Small intestine (tissue), 16 donors: Measurements from ENCODE around the gene KIFBP. TPM values are rescaled to one million over a fixed set of nuclear protein-coding genes. Genes with fewer than 3 reads are reported as not detected.
"Not testable (repeated sequence)": the region's sequence is repeated elsewhere in the genome, so short reads cannot be mapped to it uniquely, and the experiment has no call there.

Experiments
- DNase-seq, 2 donors: peaks; one replicate each; pipeline versions ENCODE4 v3.0.0 to v3.0.0-alpha.2; 2013
- FAIRE-seq: peaks from 2 replicates; lab custom pipeline; 2012; peaks lifted over from hg19 to GRCh38; lab: Jason Lieb, UNC
- H3K27ac ChIP-seq, 3 donors: one replicate each; pipeline ENCODE4 v1.5.1; 2013; ENCODE audit warnings: low read length in 2 of 3, mild to moderate bottlenecking in 2 of 3, control low read depth in 1 of 3, inconsistent platforms in 1 of 3, low read depth in 1 of 3, moderate library complexity in 1 of 3
- H3K27me3 ChIP-seq, 3 donors: one replicate each; pipeline ENCODE4 v1.6.1; 2013; ENCODE audit warnings: low read length in 3 of 3, inconsistent platforms in 1 of 3; ENCODE audit not compliant: control insufficient read depth in 3 of 3, insufficient read depth in 3 of 3
- H3K36me3 ChIP-seq, 3 donors: one replicate each; pipeline ENCODE4 v1.6.1; 2013; ENCODE audit warnings: low read length in 3 of 3, inconsistent platforms in 1 of 3, low read depth in 1 of 3, mild to moderate bottlenecking in 1 of 3, moderate library complexity in 1 of 3; ENCODE audit not compliant: control insufficient read depth in 3 of 3, insufficient read depth in 2 of 3
- H3K4me1 ChIP-seq, 3 donors: one replicate each; pipeline ENCODE4 v1.6.1; 2013; ENCODE audit warnings: low read length in 2 of 3, inconsistent platforms in 1 of 3, low read depth in 1 of 3, mild to moderate bottlenecking in 1 of 3, moderate library complexity in 1 of 3; ENCODE audit not compliant: control insufficient read depth in 3 of 3, insufficient read depth in 2 of 3
- H3K4me3 ChIP-seq, 3 donors: one replicate each; pipeline ENCODE4 v1.5.1; 2013; ENCODE audit warnings: low read length in 3 of 3, control low read depth in 1 of 3, inconsistent platforms in 1 of 3, low read depth in 1 of 3, mild to moderate bottlenecking in 1 of 3, moderate library complexity in 1 of 3
- H3K9me3 ChIP-seq, 2 donors: one replicate each; pipeline ENCODE4 v1.6.1; 2013; ENCODE audit warnings: low read depth in 1 of 2, low read length in 1 of 2; ENCODE audit not compliant: control insufficient read depth in 2 of 2, insufficient read depth in 1 of 2
- WGBS, 3 donors: extraction: QIAGEN DNeasy Blood & Tissue Kit; methylation state at CpG; one replicate each; pipeline ENCODE4 v1.1.7; 2013; 5-methylcytosine and 5-hydroxymethylcytosine counted together
- long read RNA-seq, 10 donors: transcript quantifications; one replicate each; lab custom pipeline, GENCODE V29; 2026
- polyA plus RNA-seq, 4 donors: library from polyadenylated mRNA; stranded (reverse) in 3 of 4; unstranded in 1 of 4; fragments of 200-250 nt in 3 of 4; fragments of 120-200 nt in 1 of 4; gene quantifications; one replicate each; pipeline versions ENCODE4 v1.2.1 to v1.2.3, GENCODE V29; 2013
- donor health status: healthy with polysubstance abuse.
- donor health status: control.
- donor health status: control.
- donor health status: Bipolar disorder and iron deficiency.
- donor health status: healthy.

KIFBP gene
- 10 to 100 TPM; 10.3 to 19.1 (median 13.3) TPM for polyA plus RNA-seq
- long read RNA-seq, donor 1, transcript KIF1BP-201 (7 exons, 2,544 nt), result major isoform, 14 of 14 reads
- long read RNA-seq, donor 1, partial matches to known transcripts, result 0 of 14 reads
- long read RNA-seq, donor 1, other reads (novel, unspliced or antisense), result 0 of 14 reads
- long read RNA-seq, donor 2, result 0 reads
- long read RNA-seq, donor 3, partial matches to known transcripts, result 0 of 5 reads
- long read RNA-seq, donor 3, other reads (novel, unspliced or antisense), result 0 of 5 reads
- long read RNA-seq, donor 4, result 0 reads
- long read RNA-seq, donor 5, partial matches to known transcripts, result 10 of 10 reads
- long read RNA-seq, donor 5, other reads (novel, unspliced or antisense), result 0 of 10 reads
- long read RNA-seq, donor 6, transcript KIF1BP-201 (7 exons, 2,544 nt), result major isoform, 5 of 22 reads
- long read RNA-seq, donor 6, partial matches to known transcripts, result 16 of 22 reads
- long read RNA-seq, donor 6, other reads (novel, unspliced or antisense), result 0 of 22 reads
- long read RNA-seq, donor 7, result 0 reads
- long read RNA-seq, donor 8, partial matches to known transcripts, result 0 of 1 reads
- long read RNA-seq, donor 8, other reads (novel, unspliced or antisense), result 0 of 1 reads
- long read RNA-seq, donor 9, partial matches to known transcripts, result 0 of 3 reads
- long read RNA-seq, donor 9, other reads (novel, unspliced or antisense), result 0 of 3 reads
- long read RNA-seq, donor 10, transcript KIF1BP-201 (7 exons, 2,544 nt), result major isoform, 10 of 11 reads
- long read RNA-seq, donor 10, partial matches to known transcripts, result 0 of 11 reads
- long read RNA-seq, donor 10, other reads (novel, unspliced or antisense), result 0 of 11 reads

DNA sequence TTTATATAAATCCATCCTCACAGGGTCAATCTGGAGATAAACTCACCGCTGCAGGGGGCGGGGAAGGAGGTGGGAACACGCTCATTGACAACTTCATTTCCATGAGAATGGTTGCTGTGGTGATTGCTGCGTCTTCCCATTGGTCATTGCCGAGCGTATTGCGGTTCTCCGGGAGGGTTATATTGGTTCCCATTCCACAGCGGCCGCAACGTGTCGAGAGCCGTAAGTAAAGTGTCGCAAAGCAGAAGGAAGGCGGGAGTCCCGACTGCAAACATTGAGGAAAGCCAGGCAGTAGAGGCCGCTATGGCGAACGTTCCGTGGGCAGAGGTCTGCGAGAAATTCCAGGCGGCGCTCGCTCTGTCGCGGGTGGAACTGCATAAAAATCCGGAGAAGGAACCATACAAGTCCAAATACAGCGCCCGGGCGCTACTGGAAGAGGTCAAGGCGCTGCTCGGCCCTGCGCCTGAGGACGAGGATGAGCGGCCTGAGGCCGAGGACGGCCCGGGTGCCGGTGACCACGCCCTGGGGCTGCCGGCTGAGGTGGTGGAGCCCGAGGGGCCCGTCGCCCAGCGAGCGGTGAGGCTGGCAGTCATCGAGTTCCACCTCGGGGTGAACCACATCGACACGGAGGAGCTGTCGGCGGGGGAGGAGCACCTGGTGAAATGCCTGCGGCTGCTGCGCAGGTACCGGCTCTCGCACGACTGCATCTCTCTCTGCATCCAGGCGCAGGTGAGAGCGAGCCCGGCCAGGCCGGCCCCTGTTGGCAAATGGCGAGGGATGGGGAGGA is at the start of gene KIFBP:
TSS of gene KIFBP (plus strand) at position 274 of the 787 bp plus-strand sequence. CDS start at position 304, 30 bp downstream.
- Histone ChIP-seq H3K36me3 (peaks cover 2 to 18% (median 2%) of the 10 kb centered on the region in 3 donors), H3K4me1 (peaks cover 2 to 11% (median 5%) of the 10 kb centered on the region in 3 donors)
- WGBS, 3 donors, result 0% methylated on average over 62 of the region's 62 CpGs

DNA sequence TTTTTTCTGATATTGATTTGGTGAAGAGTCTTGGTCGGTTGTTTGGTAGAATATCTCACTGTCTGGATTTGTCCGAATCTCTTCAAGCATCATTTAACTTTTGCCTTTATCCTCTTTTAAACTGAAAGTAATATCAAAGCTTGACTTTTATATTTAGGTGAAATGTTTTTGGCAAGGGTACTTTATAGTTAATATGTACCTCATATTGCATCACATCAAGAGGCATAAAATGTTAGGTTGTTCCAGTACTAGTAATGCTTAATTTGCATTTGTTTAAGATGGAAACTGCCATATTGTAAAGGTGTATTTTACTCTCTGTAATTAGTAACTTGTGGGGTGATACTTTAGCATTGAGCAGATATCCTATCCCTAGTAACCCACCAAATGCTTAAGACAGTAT is 49.7 kb upstream of the KIFBP start:
- Histone ChIP-seq H3K27me3 (no peaks in the 10 kb centered on the region), H3K27ac (no peak overlapping the region), H3K36me3 (peaks cover 4 to 33% (median 4%) of the 10 kb centered on the region in 3 donors), H3K4me3 (no peak overlapping the region), H3K9me3 (no peaks in the 10 kb centered on the region), H3K4me1 (no peaks in the 10 kb centered on the region)
- DNase-seq (no peak), FAIRE-seq (no peak)
- WGBS, 3 donors, result 93 to 96% (median 95%) methylated on average over 2 of the region's 2 CpGs

More for the DNA sequence above, at the start of gene KIFBP:
- FAIRE-seq (no peak), DNase-seq (peak; percentile 97)
- peak within 1 kb of the TSS; percentile 77 to 92 (median 79) for H3K27ac ChIP-seq
- H3K4me3 ChIP-seq, result peak within 1 kb of the TSS; percentile 71 to 78 (median 76)
- no peaks in the 10 kb centered on the region for H3K27me3 ChIP-seq
- no peaks in the 10 kb centered on the region for H3K9me3 ChIP-seq

DNA sequence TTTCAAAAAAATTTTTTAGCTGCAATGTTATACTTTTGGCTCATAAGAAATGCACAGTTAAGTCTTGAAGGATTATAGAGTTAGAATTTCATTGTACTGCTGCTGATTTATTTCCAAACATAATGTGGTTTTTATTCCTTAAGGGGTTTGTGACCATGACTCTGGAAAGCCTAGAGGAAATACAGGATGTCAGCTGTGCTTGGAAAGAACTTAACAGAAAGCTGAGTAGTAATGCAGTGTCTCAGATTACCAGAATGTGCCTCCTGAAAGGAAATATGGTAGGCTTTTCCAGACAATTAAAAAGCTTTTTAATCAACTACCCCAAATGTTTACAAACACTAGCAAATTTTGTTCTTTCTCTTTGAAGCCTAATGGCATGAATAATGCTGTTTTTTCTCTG is 47.7 kb upstream of the KIFBP start:
- peak; percentile 39 for FAIRE-seq
- peaks cover 4 to 39% (median 4%) of the 10 kb centered on the region in 3 donors for H3K36me3 ChIP-seq
- not testable (repeated sequence) for H3K4me3 ChIP-seq, H3K27me3 ChIP-seq, H3K9me3 ChIP-seq, H3K4me1 ChIP-seq, H3K27ac ChIP-seq, DNase-seq

- 95 to 96% (median 95%) methylated on average over 3 of the region's 3 CpGs for WGBS, 3 donors
- no peaks in the 10 kb centered on the region for H3K27me3 ChIP-seq
- H3K9me3 ChIP-seq, result no peaks in the 10 kb centered on the region
- H3K4me1 ChIP-seq, result no peaks in the 10 kb centered on the region
- H3K27ac ChIP-seq, result no peak overlapping the region
- H3K4me3 ChIP-seq, result no peak overlapping the region
- DNase-seq (no peak), FAIRE-seq (no peak)
- peaks cover 0 to 20% (median 11%) of the 10 kb centered on the region in 3 donors for H3K36me3 ChIP-seq
These were observed 38.0 kb upstream of the KIFBP start for GRCh38 chr10:68950598-68950997.

DNA sequence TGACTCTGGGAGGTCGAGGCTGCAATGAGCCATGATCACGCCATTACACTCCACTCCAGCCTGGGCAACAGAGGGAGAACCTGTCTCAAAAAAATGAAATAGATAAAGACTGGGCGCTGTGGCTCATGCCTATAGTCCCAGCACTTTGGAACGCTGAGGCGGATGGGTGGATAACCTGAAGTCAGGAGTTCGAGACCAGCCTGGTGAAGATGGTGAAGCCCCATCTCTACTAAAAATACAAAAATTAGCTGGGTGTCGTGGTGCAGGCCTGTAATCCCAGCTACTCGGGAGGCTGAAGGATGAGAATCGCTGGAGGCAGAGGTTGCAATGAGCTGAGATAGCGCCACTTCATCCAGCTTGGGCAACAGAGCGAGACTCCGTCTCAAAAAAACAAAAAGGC is 33.7 kb upstream of the KIFBP start:
- Histone ChIP-seq H3K9me3 (no peaks in the 10 kb centered on the region), H3K4me3 (peak overlapping the region in 1 of 3 donors; percentile 87), H3K27me3 (no peaks in the 10 kb centered on the region), H3K36me3 (peaks cover 0 to 9% (median 0%) of the 10 kb centered on the region in 3 donors), H3K27ac (no peak overlapping the region), H3K4me1 (peaks cover 1 to 6% (median 2%) of the 10 kb centered on the region in 3 donors)
- 89 to 94% (median 90%) methylated on average over 12 of the region's 12 CpGs for WGBS, 3 donors
- no peak for FAIRE-seq
- DNase-seq, result no peak

DNA sequence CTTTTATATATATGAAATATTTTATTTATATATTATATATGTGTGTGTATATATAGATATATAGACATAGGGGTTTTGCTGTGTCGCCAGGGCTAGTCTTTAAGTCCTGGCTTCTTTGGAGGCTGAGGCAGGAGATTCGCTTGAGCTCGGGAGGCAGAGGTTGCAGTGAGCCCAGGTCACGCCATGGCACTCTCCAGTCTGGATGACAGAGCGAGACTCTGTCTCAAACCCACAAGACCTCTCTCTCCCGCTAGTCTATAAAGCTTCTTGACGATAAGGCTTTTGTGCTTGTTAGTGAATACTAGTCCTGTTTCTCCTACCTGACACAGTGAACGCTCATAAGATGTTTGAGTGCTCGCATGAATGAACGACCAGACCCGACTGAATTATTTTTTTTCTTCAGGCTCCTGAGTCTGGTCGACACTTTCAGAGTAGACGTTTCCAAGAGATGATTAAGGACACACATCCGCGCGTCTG is 33.2 kb upstream of the KIFBP start:
- FAIRE-seq (no peak), DNase-seq (no peak)
- Histone ChIP-seq H3K27me3 (no peaks in the 10 kb centered on the region), H3K4me1 (peaks cover 1 to 6% (median 2%) of the 10 kb centered on the region in 3 donors), H3K4me3 (peak overlapping the region; percentile 34 to 99 (median 87)), H3K27ac (peak overlapping the region; percentile 92 to 99 (median 94)), H3K9me3 (no peaks in the 10 kb centered on the region), H3K36me3 (peaks cover 0 to 8% (median 0%) of the 10 kb centered on the region in 3 donors)
- WGBS, 3 donors, result 2 to 3% (median 3%) methylated on average over 16 of the region's 16 CpGs

DNA sequence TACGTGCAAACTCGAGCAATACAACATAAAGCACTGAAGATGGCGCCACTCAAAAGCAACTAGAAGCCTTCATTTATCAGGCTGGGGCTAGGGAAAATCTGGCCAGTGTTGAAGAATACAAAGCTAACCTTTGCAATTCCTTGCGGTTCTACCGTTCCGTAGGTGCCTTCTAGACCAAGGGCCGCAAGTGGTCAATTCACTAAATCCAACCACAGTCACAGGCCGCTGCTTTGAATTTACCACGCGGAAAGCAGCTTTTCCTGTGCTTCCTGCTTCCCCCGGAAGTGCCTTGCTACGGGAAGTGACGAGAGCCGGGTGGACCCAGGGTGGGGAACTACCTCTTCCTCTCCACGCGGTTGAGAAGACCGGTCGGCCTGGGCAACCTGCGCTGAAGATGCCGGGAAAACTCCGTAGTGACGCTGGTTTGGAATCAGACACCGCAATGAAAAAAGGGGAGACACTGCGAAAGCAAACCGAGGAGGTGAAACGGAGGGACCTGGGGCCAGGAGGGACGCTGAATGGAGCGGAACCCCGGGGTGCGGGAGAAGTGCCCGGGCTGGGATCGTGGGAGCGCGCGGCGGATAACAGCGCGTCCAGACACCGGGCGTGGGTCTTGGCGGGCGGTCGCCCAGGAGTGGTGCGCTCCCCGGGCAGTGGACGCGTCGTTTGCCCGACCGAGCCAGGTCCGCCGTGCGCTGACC is 32.6 kb upstream of the KIFBP start, which contains the start of gene DDX21:
TSS of gene DDX21 (plus strand) at position 339 of the 701 bp plus-strand sequence. CDS start at position 395, 56 bp downstream.
- peak; percentile 95 for DNase-seq
- 0% methylated on average over 38 to 53 of the region's 53 CpGs for WGBS, 3 donors
- Histone ChIP-seq H3K4me3 (peak within 1 kb of the TSS; percentile 87 to 99 (median 96)), H3K9me3 (no peaks in the 10 kb centered on the region), H3K27ac (peak within 1 kb of the TSS; percentile 92 to 99 (median 94)), H3K27me3 (no peaks in the 10 kb centered on the region), H3K4me1 (peaks cover 1 to 6% (median 2%) of the 10 kb centered on the region in 3 donors), H3K36me3 (peaks cover 0 to 12% (median 1%) of the 10 kb centered on the region in 3 donors)
- no peak for FAIRE-seq
